ENCODE measurements around the gene DNPH1.

The DNPH1 gene

DNA sequence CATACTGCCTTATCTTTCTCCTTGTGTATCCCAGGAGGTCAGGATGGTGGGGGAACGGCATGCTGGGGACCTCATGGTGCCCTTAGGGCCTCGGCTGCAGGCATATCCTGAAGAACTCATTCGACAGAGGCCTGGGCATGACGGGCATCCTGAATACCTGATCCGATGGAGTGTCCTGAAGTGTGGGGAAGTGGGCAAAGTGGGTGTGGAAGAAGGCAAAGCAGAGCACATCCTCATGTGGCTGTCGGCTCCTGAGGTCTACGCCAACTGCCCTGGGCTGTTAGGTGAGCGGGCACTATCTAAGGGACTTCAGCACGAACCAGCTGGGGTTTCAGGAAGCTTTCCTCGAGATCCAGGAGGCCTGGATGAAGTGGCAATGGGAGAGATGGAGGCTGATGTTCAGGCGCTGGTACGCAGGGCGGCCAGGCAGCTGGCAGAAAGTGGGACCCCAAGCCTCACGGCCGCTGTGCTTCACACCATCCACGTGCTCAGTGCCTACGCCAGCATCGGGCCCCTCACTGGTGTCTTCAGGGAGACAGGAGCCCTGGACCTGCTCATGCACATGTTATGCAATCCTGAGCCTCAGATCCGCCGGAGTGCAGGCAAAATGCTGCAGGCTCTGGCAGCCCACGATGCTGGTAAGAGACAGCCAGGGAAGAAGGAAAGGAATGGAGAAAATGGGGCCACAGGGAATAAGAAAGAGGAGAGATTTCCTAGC is 44.9 kb downstream of the DNPH1 start:
- no peak for TF ChIP-seq YY1 (IDR thresholded peaks at IDR 0.05; ENCODE audit: insufficient read depth, insufficient read length)
- no peak for TF ChIP-seq ZNF274 (IDR thresholded peaks at IDR 0.05; ENCODE audit: low read depth, low read length)
- TF ChIP-seq SUZ12 (IDR thresholded peaks at IDR 0.05; ENCODE audit: extremely low read depth, insufficient read depth, insufficient read length): no peak
- Histone ChIP-seq H3K4me1 (ENCODE audit: insufficient read depth, insufficient read length) (peaks cover 3% of the 10 kb centered on the region), H3K9ac (ENCODE audit: insufficient read length, low read depth) (no peak overlapping the region), H3K9me3 (ENCODE audit: insufficient read depth, low read length) (no peaks in the 10 kb centered on the region), H3K36me3 (ENCODE audit: insufficient read depth, insufficient read length, low read length) (peaks cover 34% of the 10 kb centered on the region), H3K27me3 (ENCODE audit: insufficient read depth, insufficient read length) (no peaks in the 10 kb centered on the region), H3K4me3 (ENCODE audit: insufficient read length, low read depth) (no peak overlapping the region)
- no peak for DNase-seq (ENCODE audit: low read depth, low spot score)

- H3K4me1 ChIP-seq (ENCODE audit: insufficient read depth, insufficient read length): peaks cover 3% of the 10 kb centered on the region
- H3K36me3 ChIP-seq (ENCODE audit: insufficient read depth, insufficient read length, low read length): peaks cover 44% of the 10 kb centered on the region
- H3K4me3 ChIP-seq (ENCODE audit: insufficient read length, low read depth): no peak overlapping the region
- no peaks in the 10 kb centered on the region for H3K27me3 ChIP-seq (ENCODE audit: insufficient read depth, insufficient read length)
- TF ChIP-seq SUZ12 (IDR thresholded peaks at IDR 0.05; ENCODE audit: extremely low read depth, insufficient read depth, insufficient read length): no peak
- TF ChIP-seq ZNF274 (IDR thresholded peaks at IDR 0.05; ENCODE audit: low read depth, low read length): no peak
- TF ChIP-seq YY1 (IDR thresholded peaks at IDR 0.05; ENCODE audit: insufficient read depth, insufficient read length): no peak
- H3K9me3 ChIP-seq (ENCODE audit: insufficient read depth, low read length): no peaks in the 10 kb centered on the region
- DNase-seq (ENCODE audit: low read depth, low spot score): no peak
- H3K9ac ChIP-seq (ENCODE audit: insufficient read length, low read depth): no peak overlapping the region
Measured at GRCh38 chr6:43183441-43183840, 45.8 kb downstream of the DNPH1 start.

GRCh38 chr6:43181942-43182860 is 47.1 kb downstream of the DNPH1 start, which contains the start of gene CUL9:
CUL9 (plus strand) TSS chr6:43182196; CDS start chr6:43184311, 2,115 bp downstream.
- H3K27me3 ChIP-seq (ENCODE audit: insufficient read depth, insufficient read length): no peaks in the 10 kb centered on the region
- peaks cover 3% of the 10 kb centered on the region for H3K4me1 ChIP-seq (ENCODE audit: insufficient read depth, insufficient read length)
- TF ChIP-seq ZNF274 (IDR thresholded peaks at IDR 0.05; ENCODE audit: low read depth, low read length): no peak
- TF ChIP-seq YY1 (IDR thresholded peaks at IDR 0.05; ENCODE audit: insufficient read depth, insufficient read length): no peak
- no peak for TF ChIP-seq SUZ12 (IDR thresholded peaks at IDR 0.05; ENCODE audit: extremely low read depth, insufficient read depth, insufficient read length)
- peak within 1 kb of the TSS; percentile 63 for H3K4me3 ChIP-seq (ENCODE audit: insufficient read length, low read depth)
- DNase-seq (ENCODE audit: low read depth, low spot score): no peak
- H3K9me3 ChIP-seq (ENCODE audit: insufficient read depth, low read length): no peaks in the 10 kb centered on the region
- H3K36me3 ChIP-seq (ENCODE audit: insufficient read depth, insufficient read length, low read length): peaks cover 43% of the 10 kb centered on the region
- peak within 1 kb of the TSS; percentile 85 for H3K9ac ChIP-seq (ENCODE audit: insufficient read length, low read depth)

- H3K4me1 ChIP-seq (ENCODE audit: insufficient read depth, insufficient read length): peaks cover 3% of the 10 kb centered on the region
- H3K9ac ChIP-seq (ENCODE audit: insufficient read length, low read depth): peak overlapping the region; percentile 85
- TF ChIP-seq SUZ12 (IDR thresholded peaks at IDR 0.05; ENCODE audit: extremely low read depth, insufficient read depth, insufficient read length) (no peak), ZNF274 (IDR thresholded peaks at IDR 0.05; ENCODE audit: low read depth, low read length) (no peak), YY1 (IDR thresholded peaks at IDR 0.05; ENCODE audit: insufficient read depth, insufficient read length) (no peak)
Measured at GRCh38 chr6:43181621-43181941, 47.7 kb downstream of the DNPH1 start.

DNA sequence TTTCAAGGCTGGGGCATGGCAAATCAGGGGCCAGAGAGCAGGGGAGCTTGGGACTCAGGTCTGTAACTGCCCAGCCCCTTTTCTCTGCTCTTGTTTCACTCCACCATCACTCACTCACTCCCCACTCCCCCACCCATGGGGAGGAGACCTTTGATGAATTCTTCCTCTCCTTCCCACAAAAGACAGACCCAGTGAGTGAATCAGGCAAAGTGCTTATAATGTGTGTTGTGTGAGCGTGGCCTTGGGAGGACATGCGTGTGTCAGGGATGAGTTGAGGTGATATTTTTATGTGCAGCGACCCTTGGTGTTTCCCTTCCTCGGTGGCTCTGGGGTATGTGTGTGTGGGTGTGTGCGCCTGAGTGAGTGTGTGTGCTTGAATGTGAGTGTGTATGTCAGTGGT is 48.3 kb downstream of the DNPH1 start:
- H3K4me3 ChIP-seq (ENCODE audit: insufficient read length, low read depth): no peak overlapping the region
- no peak for DNase-seq (ENCODE audit: low read depth, low spot score)
- no peak for TF ChIP-seq SUZ12 (IDR thresholded peaks at IDR 0.05; ENCODE audit: extremely low read depth, insufficient read depth, insufficient read length)
- TF ChIP-seq YY1 (IDR thresholded peaks at IDR 0.05; ENCODE audit: insufficient read depth, insufficient read length): no peak
- no peak for TF ChIP-seq ZNF274 (IDR thresholded peaks at IDR 0.05; ENCODE audit: low read depth, low read length)
- no peaks in the 10 kb centered on the region for H3K9me3 ChIP-seq (ENCODE audit: insufficient read depth, low read length)
- H3K4me1 ChIP-seq (ENCODE audit: insufficient read depth, insufficient read length): peaks cover 3% of the 10 kb centered on the region
- H3K9ac ChIP-seq (ENCODE audit: insufficient read length, low read depth): no peak overlapping the region
- peaks cover 45% of the 10 kb centered on the region for H3K36me3 ChIP-seq (ENCODE audit: insufficient read depth, insufficient read length, low read length)
- H3K27me3 ChIP-seq (ENCODE audit: insufficient read depth, insufficient read length): no peaks in the 10 kb centered on the region

More at GRCh38 chr6:43181621-43181941, 47.7 kb downstream of the DNPH1 start:
- no peaks in the 10 kb centered on the region for H3K27me3 ChIP-seq (ENCODE audit: insufficient read depth, insufficient read length)
- no peaks in the 10 kb centered on the region for H3K9me3 ChIP-seq (ENCODE audit: insufficient read depth, low read length)
- peak overlapping the region; percentile 63 for H3K4me3 ChIP-seq (ENCODE audit: insufficient read length, low read depth)
- peaks cover 43% of the 10 kb centered on the region for H3K36me3 ChIP-seq (ENCODE audit: insufficient read depth, insufficient read length, low read length)
- no peak for DNase-seq (ENCODE audit: low read depth, low spot score)

- no peaks in the 10 kb centered on the region for H3K27me3 ChIP-seq (ENCODE audit: insufficient read depth, insufficient read length)
- H3K4me3 ChIP-seq (ENCODE audit: insufficient read length, low read depth): no peak overlapping the region
- H3K9ac ChIP-seq (ENCODE audit: insufficient read length, low read depth): no peak overlapping the region
- DNase-seq (ENCODE audit: low read depth, low spot score): no peak
- no peaks in the 10 kb centered on the region for H3K9me3 ChIP-seq (ENCODE audit: insufficient read depth, low read length)
- H3K4me1 ChIP-seq (ENCODE audit: insufficient read depth, insufficient read length): peaks cover 3% of the 10 kb centered on the region
- TF ChIP-seq ZNF274 (IDR thresholded peaks at IDR 0.05; ENCODE audit: low read depth, low read length) (no peak), YY1 (IDR thresholded peaks at IDR 0.05; ENCODE audit: insufficient read depth, insufficient read length) (no peak), SUZ12 (IDR thresholded peaks at IDR 0.05; ENCODE audit: extremely low read depth, insufficient read depth, insufficient read length) (no peak)
- peaks cover 47% of the 10 kb centered on the region for H3K36me3 ChIP-seq (ENCODE audit: insufficient read depth, insufficient read length, low read length)
Measured at GRCh38 chr6:43180058-43180457, 49.2 kb downstream of the DNPH1 start.
